GM10248 (cell line): ENCODE results near the gene WBP2.

Experiments
- CTCF ChIA-PET: fragments of 300-600 bp; sonication (Branson Sonifier 250); formaldehyde crosslinking; extraction: SDS; loops from one replicate; lab custom pipeline; 2021; ENCODE audit warnings: antibody characterized with exemption; lab: Yijun Ruan, JAX
- POLR2A ChIA-PET: fragments of 350-650 bp; sonication (Branson Sonifier 250); formaldehyde crosslinking; extraction: SDS; loops from one replicate; lab custom pipeline; 2020; ENCODE audit warnings: antibody characterized with exemption; lab: Yijun Ruan, JAX
- DNase-seq: peaks from one replicate; pipeline ENCODE4 v3.0.0; 2012; ENCODE audit errors: extremely low spot score
- CTCF ChIP-seq: IDR thresholded peaks from 2 replicates; pipeline ENCODE4 v1.5.1; 2012; ENCODE audit warnings: mild to moderate bottlenecking, low read depth; ENCODE audit errors: extremely low read depth, missing control alignments, control extremely low read depth

The WBP2 gene

GRCh38 chr17:75849724-75850123, 5.4 kb downstream of the WBP2 start:
- CTCF ChIA-PET: interaction anchor here (1.2 to 10.8 kb wide), 7 partner anchors 9 to 85 kb away, joined by 3 to 135 read pairs (median 6); partner anchors contain the start of genes GALK1 and TRIM47
- DNase-seq: no peak
- no peak for TF ChIP-seq CTCF
- POLR2A ChIA-PET: interaction anchor here (0.9 kb wide), 1 partner anchor 70 kb away, joined by 4 read pairs; no protein-coding TSS in a partner anchor

GRCh38 chr17:75849279-75849646, 5.9 kb downstream of the WBP2 start:
- DNase-seq: no peak
- POLR2A ChIA-PET: interaction anchor here (0.9 kb wide), 1 partner anchor 69 kb away, joined by 4 read pairs; no protein-coding TSS in a partner anchor
- CTCF ChIA-PET: interaction anchor here (1.2 to 10.8 kb wide), 7 partner anchors 9 to 85 kb away, joined by 3 to 135 read pairs (median 6); partner anchors contain the start of genes GALK1 and TRIM47
- no peak for TF ChIP-seq CTCF

GRCh38 chr17:75848523-75849278, 6.4 kb downstream of the WBP2 start:
- ChIA-PET POLR2A (interaction anchor here (1.2 kb wide), 1 partner anchor 69 kb away, joined by 5 read pairs; no protein-coding TSS in a partner anchor), CTCF (interaction anchor here (0.6 to 10.8 kb wide), 21 partner anchors 9 to 95 kb away, joined by 3 to 135 read pairs (median 3); partner anchors contain the start of genes GALK1, TRIM47 and UNK)
- peak; percentile 61 for DNase-seq
- TF ChIP-seq CTCF: peak; percentile 77

- DNase-seq: no peak
- no peak for TF ChIP-seq CTCF
- ChIA-PET CTCF (interaction anchor here (0.6 to 10.8 kb wide), 23 partner anchors 7 to 94 kb away, joined by 3 to 135 read pairs (median 4); partner anchors contain the start of genes GALK1, MRPL38, TRIM47 and UNK), POLR2A (interaction anchor here (0.5 to 1.3 kb wide), 4 partner anchors 10 to 68 kb away, joined by 3 to 5 read pairs (median 3); no protein-coding TSS in a partner anchor)
Measured at GRCh38 chr17:75847614-75848522, 7.3 kb downstream of the WBP2 start.

GRCh38 chr17:75846692-75847613, 8.2 kb downstream of the WBP2 start:
- no peak for DNase-seq
- ChIA-PET POLR2A (interaction anchor here (1.2 to 2.5 kb wide), 4 partner anchors 8 to 67 kb away, joined by 3 to 18 read pairs (median 4); partner anchors contain the start of gene WBP2), CTCF (interaction anchor here (1.1 to 10.8 kb wide), 16 partner anchors 7 to 159 kb away, joined by 3 to 135 read pairs (median 8); partner anchors contain the start of genes GALK1, MRPL38 and WBP2)
- no peak for TF ChIP-seq CTCF
